Cerebellar cortex (tissue), 1 donor: ENCODE results near the gene NUDT21.
A peak's percentile ranks its signal among the peaks of the same experiment; 100 is the strongest.
"Not testable (repeated sequence)": the region's sequence is repeated elsewhere in the genome, so short reads cannot be mapped to it uniquely, and the experiment has no call there.

Experiments used
- DNase-seq: peaks from one replicate; pipeline ENCODE4 v3.0.0-alpha.2; 2015; ENCODE audit warnings: low spot score

Gene NUDT21

GRCh38 chr16:56450986-56451752, at the start of gene NUDT21, which contains the start of gene OGFOD1:
NUDT21 (minus strand) TSS chr16:56451332; CDS start chr16:56451202, 130 bp downstream.
OGFOD1 (plus strand) TSS chr16:56451554; CDS start chr16:56451613, 59 bp downstream.
- DNase-seq, result peak; percentile 100

GRCh38 chr16:56493815-56494214, 42.7 kb upstream of the NUDT21 start:
- DNase-seq, result no peak

GRCh38 chr16:56493126-56493525, 42.0 kb upstream of the NUDT21 start:
- DNase-seq, result no peak

- no peak for DNase-seq
These were observed 40.6 kb upstream of the NUDT21 start for GRCh38 chr16:56491657-56492261.

- not testable (repeated sequence) for DNase-seq
These were observed 37.7 kb upstream of the NUDT21 start for GRCh38 chr16:56488868-56489267.

- no peak for DNase-seq
These were observed 36.9 kb upstream of the NUDT21 start for GRCh38 chr16:56488035-56488434.

- DNase-seq, result no peak
These were observed 32.3 kb upstream of the NUDT21 start for GRCh38 chr16:56483394-56483793.

- DNase-seq, result no peak
These were observed 31.6 kb upstream of the NUDT21 start for GRCh38 chr16:56482683-56483236.

GRCh38 chr16:56481468-56482122, 30.5 kb upstream of the NUDT21 start:
- DNase-seq, result no peak

- DNase-seq, result no peak
These were observed 29.8 kb upstream of the NUDT21 start for GRCh38 chr16:56480776-56481467.

GRCh38 chr16:56479469-56479868, 28.3 kb upstream of the NUDT21 start:
- no peak for DNase-seq

- DNase-seq, result no peak
These were observed 27.3 kb upstream of the NUDT21 start for GRCh38 chr16:56478281-56479049.

GRCh38 chr16:56477096-56477878, 26.2 kb upstream of the NUDT21 start:
- no peak for DNase-seq

GRCh38 chr16:56475201-56475600, 24.1 kb upstream of the NUDT21 start:
- no peak for DNase-seq

- no peak for DNase-seq
These were observed 19.5 kb upstream of the NUDT21 start for GRCh38 chr16:56470666-56471065.

- DNase-seq, result no peak
These were observed 19.1 kb upstream of the NUDT21 start for GRCh38 chr16:56470232-56470631.

GRCh38 chr16:56469748-56470147, 18.6 kb upstream of the NUDT21 start:
- no peak for DNase-seq

- DNase-seq, result no peak
These were observed 17.7 kb upstream of the NUDT21 start for GRCh38 chr16:56468800-56469199.

- no peak for DNase-seq
These were observed 15.2 kb upstream of the NUDT21 start for GRCh38 chr16:56466344-56466743.

- DNase-seq, result no peak
These were observed 12.0 kb upstream of the NUDT21 start for GRCh38 chr16:56463153-56463552.
